Peyer's patch (tissue), 4 donors: Measurements from ENCODE around the gene PHYKPL.

ENCODE experiments used
- POLR2A ChIP-seq, 2 donors: fragments of 450-650 bp; IDR thresholded peaks; one replicate each; pipeline ENCODE4 v1.5.1; 2017; ENCODE audit warnings: antibody characterized with exemption in 2 of 2, mild to moderate bottlenecking in 2 of 2, moderate library complexity in 2 of 2
- TF ChIP-seq, protein P1 (sequence below), 6 experiments: fragments of 450-650 bp in 4 of 6; fragments of 200-600 bp in 2 of 6; sonication (generic) in 1 of 6; IDR thresholded peaks; one replicate each; pipeline ENCODE4 v1.5.1; 2017 to 2019; ENCODE audit warnings: antibody characterized with exemption in 6 of 6, mild to moderate bottlenecking in 3 of 6, moderate library complexity in 1 of 6

DNA sequence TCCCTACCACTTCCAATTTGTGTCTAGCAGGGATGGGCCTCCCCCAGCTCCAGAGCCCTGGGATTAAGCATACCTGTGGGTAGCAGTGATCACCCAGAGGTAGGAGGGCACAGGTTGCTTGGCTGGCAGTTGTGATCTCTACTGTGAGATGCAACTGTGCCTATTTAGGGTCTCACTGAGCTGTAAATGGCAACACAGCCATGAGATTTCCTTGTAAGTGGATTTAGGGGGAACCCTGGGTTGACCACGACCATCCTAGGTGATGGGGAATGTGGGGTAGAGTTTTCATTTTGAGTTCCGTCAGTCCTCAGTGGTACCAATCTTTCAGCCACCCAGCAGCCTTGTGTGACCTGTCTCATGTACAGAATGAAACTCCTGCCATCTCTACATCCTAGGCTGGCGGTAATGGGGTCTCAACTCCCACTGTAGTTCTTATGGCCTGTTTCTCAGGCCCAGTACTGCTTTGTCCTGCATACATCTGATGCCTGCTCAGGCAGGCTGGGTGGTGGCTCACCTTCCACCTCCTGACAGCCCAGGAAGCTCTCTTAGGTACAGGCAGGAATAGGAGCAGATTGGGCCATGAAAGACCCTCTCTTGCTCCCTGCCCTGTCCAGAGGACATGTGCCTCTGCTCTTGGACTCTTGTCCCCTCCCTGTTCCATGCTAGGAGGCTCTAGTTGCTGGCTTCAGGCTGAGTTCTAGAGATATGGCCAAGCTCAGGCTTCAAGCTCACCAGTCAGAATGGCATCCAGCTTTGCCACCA is 20.2 kb downstream of the PHYKPL start:
- TF ChIP-seq, protein P1, sequence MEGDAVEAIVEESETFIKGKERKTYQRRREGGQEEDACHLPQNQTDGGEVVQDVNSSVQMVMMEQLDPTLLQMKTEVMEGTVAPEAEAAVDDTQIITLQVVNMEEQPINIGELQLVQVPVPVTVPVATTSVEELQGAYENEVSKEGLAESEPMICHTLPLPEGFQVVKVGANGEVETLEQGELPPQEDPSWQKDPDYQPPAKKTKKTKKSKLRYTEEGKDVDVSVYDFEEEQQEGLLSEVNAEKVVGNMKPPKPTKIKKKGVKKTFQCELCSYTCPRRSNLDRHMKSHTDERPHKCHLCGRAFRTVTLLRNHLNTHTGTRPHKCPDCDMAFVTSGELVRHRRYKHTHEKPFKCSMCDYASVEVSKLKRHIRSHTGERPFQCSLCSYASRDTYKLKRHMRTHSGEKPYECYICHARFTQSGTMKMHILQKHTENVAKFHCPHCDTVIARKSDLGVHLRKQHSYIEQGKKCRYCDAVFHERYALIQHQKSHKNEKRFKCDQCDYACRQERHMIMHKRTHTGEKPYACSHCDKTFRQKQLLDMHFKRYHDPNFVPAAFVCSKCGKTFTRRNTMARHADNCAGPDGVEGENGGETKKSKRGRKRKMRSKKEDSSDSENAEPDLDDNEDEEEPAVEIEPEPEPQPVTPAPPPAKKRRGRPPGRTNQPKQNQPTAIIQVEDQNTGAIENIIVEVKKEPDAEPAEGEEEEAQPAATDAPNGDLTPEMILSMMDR (IDR thresholded peaks at IDR 0.05) = no peak
- TF ChIP-seq POLR2A (IDR thresholded peaks at IDR 0.05) = no peak
